Right lobe of liver (tissue), 6 donors: ENCODE measurements around the gene KRT80. TPM values are rescaled to one million over a fixed set of nuclear protein-coding genes. Genes with fewer than 3 reads are reported as not detected.

Experiments
- ATAC-seq, 4 donors: fragments of 200-7000 bp; cut with Tn5 transposase; one replicate each; pipeline ENCODE4 v1.9.1; 2020; ENCODE audit warnings: mild to moderate bottlenecking in 4 of 4, moderate library complexity in 4 of 4
- DNase-seq, 3 donors: peaks; one replicate each; pipeline ENCODE4 v3.0.0-alpha.2; 2020
- H3K27ac ChIP-seq, 3 donors: fragments of 200-600 bp; one replicate each; pipeline ENCODE4 v1.8.0; 2022
- H3K27me3 ChIP-seq, 2 donors: fragments of 200-600 bp; one replicate each; pipeline ENCODE4 v1.8.0; 2022
- H3K36me3 ChIP-seq, 4 donors: fragments of 200-600 bp; sonication (generic) in 1 of 4; one replicate each; pipeline versions ENCODE4 v1.5.1 to v1.8.0; 2017 to 2022; ENCODE audit warnings: control low read depth in 1 of 4
- H3K4me1 ChIP-seq, 4 donors: fragments of 200-600 bp; sonication (generic) in 1 of 4; one replicate each; pipeline versions ENCODE4 v1.5.1 to v1.8.0; 2017 to 2022; ENCODE audit warnings: control low read depth in 1 of 4
- H3K4me3 ChIP-seq, 3 donors: fragments of 200-600 bp; one replicate each; pipeline ENCODE4 v1.8.0; 2022
- H3K9me3 ChIP-seq, 4 donors: fragments of 200-600 bp; sonication (generic) in 1 of 4; one replicate each; pipeline versions ENCODE4 v1.5.1 to v1.8.0; 2017 to 2022; ENCODE audit warnings: control low read depth in 1 of 4
- CTCF ChIP-seq, 4 donors: fragments of 200-600 bp in 3 of 4; fragments of 450-650 bp in 1 of 4; IDR thresholded peaks; one replicate each; pipeline versions ENCODE4 v1.5.1 to v1.8.0; 2016 to 2022; ENCODE audit warnings: antibody characterized with exemption in 4 of 4, mild to moderate bottlenecking in 2 of 4
- POLR2A ChIP-seq: fragments of 450-650 bp; IDR thresholded peaks from one replicate; pipeline ENCODE4 v1.6.1; 2017; ENCODE audit warnings: antibody characterized with exemption, mild to moderate bottlenecking
- WGBS: methylation state at CpG from one replicate; pipeline ENCODE4 v1.1.6; 2018; ENCODE audit warnings: low coverage, low lambda C conversion rate; ENCODE audit not compliant: insufficient coverage; ENCODE audit errors: missing lambda C conversion rate; 5-methylcytosine and 5-hydroxymethylcytosine counted together
- intact Hi-C, 2 donors: fragments of 100-400 bp; cut with DNase I; formaldehyde crosslinking; loops; one replicate each; pipeline versions ENCODE4 v1.11.2 to v1.14.1; 2022
- total RNA-seq, 6 experiments: library from RNA; depleted of rRNA in 2 of 6; stranded (reverse); fragments of >200 nt in 2 of 6; fragmentation: NEBNext Ultra II Directional in 3 of 6; extraction: Animal tissue kit (Norgen Biotek cat#: 25700) in 3 of 6; gene quantifications; one replicate each; pipeline versions ENCODE4 v1.1.0 to v1.2.4, GENCODE V29; 2016 to 2023
- donor health status: DM: no; HTN: yes; CAD: no.
- donor health status: DM: no; HTN: no; CAD: no.
- donor health status: DM: no; HTN: no; CAD: no.
- donor health status: DM: no; HTN: yes; CAD: no.
- donor health status: DM: no; HTN: yes; CAD: no.

KRT80 gene
- total RNA-seq, 6 experiments from 2014 or later = 0.09 to 0.51 (median 0.15) TPM

- Histone ChIP-seq H3K9me3 (no peaks in the 10 kb centered on the region), H3K4me1 (no peaks in the 10 kb centered on the region), H3K4me3 (no peak overlapping the region), H3K27me3 (no peaks in the 10 kb centered on the region), H3K27ac (no peak overlapping the region), H3K36me3 (no peaks in the 10 kb centered on the region)
- intact Hi-C loops = no loop called here
- no peak for ATAC-seq
- TF ChIP-seq CTCF (IDR thresholded peaks at IDR 0.05) (no peak), POLR2A (no peak)
- no peak for DNase-seq
- 25% methylated on average over 1 of the region's 6 CpGs for WGBS
Observed at GRCh38 chr12:52193532-52193931, 1.7 kb upstream of the KRT80 start.

DNA sequence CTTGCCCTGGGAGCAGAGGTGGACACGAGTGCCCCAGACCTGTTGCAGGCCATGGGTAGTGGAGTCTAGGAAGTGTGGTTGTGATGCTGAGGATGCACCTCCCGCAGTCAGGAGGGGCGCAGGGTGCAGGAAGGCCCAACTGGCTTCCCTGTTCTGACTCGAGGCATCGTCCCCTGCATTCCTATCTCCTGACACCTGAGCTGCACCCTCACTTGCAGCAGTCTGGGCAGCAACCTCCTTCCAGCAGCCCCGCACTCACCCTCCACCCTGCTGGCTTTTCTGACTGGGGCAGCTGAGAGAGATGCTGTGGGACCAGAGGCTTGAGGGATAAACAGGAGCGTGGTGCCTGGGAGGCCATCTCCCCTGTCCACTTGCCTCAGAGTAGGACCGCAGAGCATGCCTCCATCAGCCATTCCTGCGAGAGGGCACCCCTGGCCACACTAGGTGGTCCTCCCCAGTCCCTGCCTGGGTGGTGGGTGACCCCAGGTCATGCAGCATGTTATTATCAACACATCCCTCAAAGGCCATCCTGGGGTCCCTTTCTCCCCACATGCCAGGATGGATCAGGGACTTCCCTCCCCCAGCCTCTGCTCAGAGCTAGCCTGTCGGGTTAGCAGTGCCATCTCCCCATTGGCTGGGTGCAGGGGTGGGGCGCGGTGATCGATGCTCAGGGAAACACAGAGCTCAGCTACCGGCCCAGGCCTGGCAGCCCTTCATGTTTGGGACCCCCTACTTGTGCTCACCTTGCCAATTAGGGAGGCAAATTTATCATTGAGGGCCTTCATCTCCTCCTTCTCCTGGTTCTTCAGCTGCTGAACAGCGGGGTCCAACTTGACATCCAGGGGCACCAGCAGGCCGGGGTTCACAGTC is 719 bp downstream of the KRT80 start:
- no peak for ATAC-seq
- no CpG with 5 or more reads among the region's 16 CpGs for WGBS

GRCh38 chr12:52189376-52190174 is 2.2 kb downstream of the KRT80 start:
- no peaks in the 10 kb centered on the region for H3K27me3 ChIP-seq
- ATAC-seq (no peak), DNase-seq (no peak)
- H3K9me3 ChIP-seq = no peaks in the 10 kb centered on the region
- H3K36me3 ChIP-seq = no peaks in the 10 kb centered on the region
- H3K4me1 ChIP-seq = no peaks in the 10 kb centered on the region
- intact Hi-C loops = no loop called here
- H3K4me3 ChIP-seq = no peak overlapping the region
- TF ChIP-seq CTCF (IDR thresholded peaks at IDR 0.05) (no peak), POLR2A (no peak)
- 49% methylated on average over 3 of the region's 3 CpGs for WGBS
- H3K27ac ChIP-seq = no peak overlapping the region

More for the DNA sequence above, 719 bp downstream of the KRT80 start:
- no peaks in the 10 kb centered on the region for H3K27me3 ChIP-seq
- H3K4me1 ChIP-seq = no peaks in the 10 kb centered on the region
- no peaks in the 10 kb centered on the region for H3K36me3 ChIP-seq
- DNase-seq = no peak
- H3K27ac ChIP-seq = peak overlapping the region in 1 of 3 donors; percentile 1
- no peak for TF ChIP-seq CTCF (IDR thresholded peaks at IDR 0.05)
- intact Hi-C loops = no loop called here
- no peaks in the 10 kb centered on the region for H3K9me3 ChIP-seq
- H3K4me3 ChIP-seq = no peak overlapping the region

- Histone ChIP-seq H3K4me1 (no peaks in the 10 kb centered on the region), H3K27ac (no peak overlapping the region), H3K27me3 (no peaks in the 10 kb centered on the region), H3K9me3 (no peaks in the 10 kb centered on the region), H3K4me3 (no peak overlapping the region), H3K36me3 (no peaks in the 10 kb centered on the region)
- no peak for TF ChIP-seq POLR2A
- no peak for TF ChIP-seq CTCF (IDR thresholded peaks at IDR 0.05)
- ATAC-seq = no peak
- no peak for DNase-seq
- 69% methylated on average over 7 of the region's 7 CpGs for WGBS
- intact Hi-C loops = no loop called here
Observed at GRCh38 chr12:52188658-52189057, 3.2 kb downstream of the KRT80 start.
